Panc1 (cell line): Measurements from ENCODE around the gene UGGT2. TPM values are rescaled to one million over a fixed set of nuclear protein-coding genes. Genes with fewer than 3 reads are reported as not detected.

Source experiments
- ATAC-seq: fragments of 200-7000 bp; cut with Tn5 transposase; 2 replicates; pipeline ENCODE4 v1.9.1; 2020; ENCODE audit warnings: mild to moderate bottlenecking, moderate library complexity
- BruUV-seq: library from RNA; stranded (reverse); fragments of 400-500 nt; replicated peaks from 2 replicates; lab custom pipeline; 2021; lab: Mats Ljungman, UMichigan
- CTCF ChIA-PET: fragments of 300-600 bp; sonication (Branson Sonifier 250); formaldehyde crosslinking; loops from one replicate; lab custom pipeline; 2022; ENCODE audit warnings: antibody characterized with exemption; lab: Charles Lee
- POLR2A ChIA-PET: fragments of 300-600 bp; sonication (Branson Sonifier 250); formaldehyde crosslinking; loops from one replicate; lab custom pipeline; 2022; ENCODE audit warnings: antibody characterized with exemption; lab: Charles Lee
- DNase-seq: peaks from one replicate; pipeline ENCODE4 v3.0.0-alpha.2; 2010; ENCODE audit warnings: low read depth, low spot score
- H3K27ac ChIP-seq: 2 replicates; pipeline ENCODE4 v1.5.1; 2011; ENCODE audit warnings: mild to moderate bottlenecking, low read length, inconsistent platforms
- H3K27me3 ChIP-seq: fragments of 200-500 bp; sonication (Bioruptor generic); 2 replicates; pipeline ENCODE4 v1.6.0; 2014; ENCODE audit warnings: low read length, inconsistent platforms; ENCODE audit not compliant: control insufficient read depth, insufficient read depth
- H3K36me3 ChIP-seq: fragments of 200-500 bp; sonication (Bioruptor generic); 2 replicates; pipeline ENCODE4 v1.5.1; 2014; ENCODE audit warnings: inconsistent platforms, mild to moderate bottlenecking, low read length, moderate library complexity; ENCODE audit not compliant: control insufficient read depth, insufficient read depth
- H3K4me1 ChIP-seq: 2 replicates; pipeline ENCODE4 v1.5.1; 2011; ENCODE audit warnings: inconsistent platforms, mild to moderate bottlenecking, low read length, moderate library complexity; ENCODE audit not compliant: control insufficient read depth, insufficient read depth
- H3K4me3 ChIP-seq, 2 experiments: 2 replicates each; pipeline ENCODE4 v1.5.1; 2011 to 2012; ENCODE audit warnings: low read depth in 2 of 2, low read length in 2 of 2, mild to moderate bottlenecking in 2 of 2, inconsistent platforms in 1 of 2, moderate library complexity in 1 of 2
- H3K9me3 ChIP-seq: fragments of 200-500 bp; sonication (Bioruptor generic); 2 replicates; pipeline ENCODE4 v1.5.1; 2014; ENCODE audit warnings: low read depth, mild to moderate bottlenecking, inconsistent platforms, low read length, moderate library complexity; ENCODE audit not compliant: control insufficient read depth, insufficient read depth
- CTCF ChIP-seq: fragments of 450-650 bp; IDR thresholded peaks from 2 replicates; pipeline ENCODE4 v1.5.1; 2017; ENCODE audit warnings: mild to moderate bottlenecking
- POLR2AphosphoS5 ChIP-seq: IDR thresholded peaks from 2 replicates; pipeline ENCODE4 v1.6.1; 2012; ENCODE audit warnings: mild to moderate bottlenecking, low read depth, low read length, moderate library complexity
- REST ChIP-seq, 2 experiments: IDR thresholded peaks; 2 replicates each; pipeline ENCODE4 v1.6.1; 2011 to 2012; ENCODE audit warnings: low read depth in 2 of 2, control low read depth in 1 of 2, low read length in 1 of 2, mild to moderate bottlenecking in 1 of 2, moderate library complexity in 1 of 2; ENCODE audit not compliant: insufficient read depth in 1 of 2
- SIN3A ChIP-seq: IDR thresholded peaks from 2 replicates; pipeline ENCODE4 v1.6.1; 2012; ENCODE audit warnings: low read depth, mild to moderate bottlenecking, low read length, moderate library complexity, borderline replicate concordance; ENCODE audit not compliant: insufficient read depth
- TCF7L2 ChIP-seq: IDR thresholded peaks from 2 replicates; pipeline ENCODE4 v1.6.1; 2011; ENCODE audit warnings: mild to moderate bottlenecking, low read depth, low read length, inconsistent platforms
- in situ Hi-C: cut with HindIII; loops from 2 replicates; pipeline ENCODE4 v1.10.0; 2016; ENCODE audit warnings: low sequenced_read_pairs, low pct_unique_long_range_greater_than_20kb
- intact Hi-C: fragments of 100-400 bp; cut with micrococcal nuclease; formaldehyde crosslinking; loops from one replicate; pipeline ENCODE4 v1.10.0; 2022; ENCODE audit not compliant: unreplicated experiment
- total RNA-seq: library from RNA; stranded (reverse); gene quantifications from one replicate; pipeline ENCODE4 v1.2.1, GENCODE V29; 2021; ENCODE audit not compliant: unreplicated experiment

The UGGT2 gene
- total RNA-seq, 1 experiment from 2014 or later: 22.9 TPM

- intact Hi-C loops (loop anchor here (10.0 kb wide), 2 partner anchors 200 to 930 kb away; no protein-coding TSS in a partner anchor), in situ Hi-C loops (no loop called here)
- Histone ChIP-seq H3K36me3 (no peaks in the 10 kb centered on the region; the same call in 1 of the 2 replicates), H3K4me1 (no peaks in the 10 kb centered on the region), H3K9me3 (no peaks in the 10 kb centered on the region), H3K4me3 (no peak overlapping the region), H3K27ac (no peak overlapping the region), H3K27me3 (no peaks in the 10 kb centered on the region)
- no peak for DNase-seq
- ATAC-seq: no peak
- ChIA-PET CTCF (no interaction called here), POLR2A (no interaction called here)
- TF ChIP-seq REST (IDR thresholded peaks at IDR 0.05; ENCODE audit: insufficient read depth in 1 of 2, low read depth in 2 of 2, low read length in 1 of 2): no peak
- no peak for TF ChIP-seq CTCF
- no peak for TF ChIP-seq TCF7L2
- TF ChIP-seq SIN3A: no peak
- TF ChIP-seq POLR2AphosphoS5: no peak
- no TSS peak for BruUV-seq
Observed at GRCh38 chr13:96025283-96025682, 27.9 kb downstream of the UGGT2 start.

GRCh38 chr13:96020931-96021330, 32.3 kb downstream of the UGGT2 start:
- TF ChIP-seq CTCF (no peak), REST (IDR thresholded peaks at IDR 0.05; ENCODE audit: insufficient read depth in 1 of 2, low read depth in 2 of 2, low read length in 1 of 2) (no peak), POLR2AphosphoS5 (no peak), SIN3A (no peak), TCF7L2 (no peak)
- no peak for DNase-seq
- H3K27ac ChIP-seq: no peak overlapping the region
- no peak overlapping the region for H3K4me3 ChIP-seq
- ChIA-PET CTCF (interaction anchor here (1.0 kb wide), 1 partner anchor 52 kb away, joined by 3 read pairs; no protein-coding TSS in a partner anchor), POLR2A (no interaction called here)
- no peak for ATAC-seq
- no peaks in the 10 kb centered on the region for H3K4me1 ChIP-seq
- no peaks in the 10 kb centered on the region for H3K27me3 ChIP-seq
- no TSS peak for BruUV-seq
- no peaks in the 10 kb centered on the region for H3K9me3 ChIP-seq
- H3K36me3 ChIP-seq: no peaks in the 10 kb centered on the region; the same call in 1 of the 2 replicates
- intact Hi-C loops (loop anchor here (1.0 to 10.0 kb wide), 3 partner anchors 204 to 934 kb away; no protein-coding TSS in a partner anchor), in situ Hi-C loops (no loop called here)
